Neuronal stem cell (in vitro differentiated cells): ENCODE data around the gene STPG2.

ENCODE experiments used
- DNase-seq: peaks from one replicate; pipeline ENCODE4 v3.0.0-alpha.2; 2013; ENCODE audit warnings: low spot score
- H2AFZ ChIP-seq: one replicate; pipeline ENCODE4 v1.6.1; 2013; ENCODE audit warnings: mild to moderate bottlenecking, low read length, inconsistent platforms
- H2AK5ac ChIP-seq: 2 replicates; pipeline ENCODE4 v1.6.1; 2013; ENCODE audit warnings: low read depth, mild to moderate bottlenecking, inconsistent platforms, low read length, moderate library complexity, mixed read lengths
- H2BK120ac ChIP-seq: 2 replicates; pipeline ENCODE4 v1.6.1; 2013; ENCODE audit warnings: low read depth, mild to moderate bottlenecking, inconsistent platforms, low read length, moderate library complexity, mixed read lengths
- H2BK12ac ChIP-seq: one replicate; pipeline ENCODE4 v1.6.1; 2013; ENCODE audit warnings: low read length, inconsistent platforms
- H2BK15ac ChIP-seq: 2 replicates; pipeline ENCODE4 v1.6.1; 2013; ENCODE audit warnings: mild to moderate bottlenecking, low read length, inconsistent platforms, mixed read lengths
- H2BK5ac ChIP-seq: one replicate; pipeline ENCODE4 v1.6.1; 2013; ENCODE audit warnings: inconsistent platforms, mild to moderate bottlenecking, low read length, moderate library complexity
- H3K14ac ChIP-seq: one replicate; pipeline ENCODE4 v1.6.1; 2013; ENCODE audit warnings: low read length, inconsistent platforms
- H3K18ac ChIP-seq: 2 replicates; pipeline ENCODE4 v1.6.1; 2013; ENCODE audit warnings: low read length, inconsistent platforms
- H3K23ac ChIP-seq: 2 replicates; pipeline ENCODE4 v1.6.1; 2013; ENCODE audit warnings: low read depth, mild to moderate bottlenecking, mixed read lengths, low read length, inconsistent platforms; ENCODE audit not compliant: poor library complexity
- H3K27ac ChIP-seq: replicated peaks from 3 replicates; pipeline ENCODE4 v1.5.1; 2013; ENCODE audit warnings: low read length, inconsistent platforms
- H3K27me3 ChIP-seq, 3 experiments: 2 replicates each; pipeline ENCODE4 v1.6.1; 2013; ENCODE audit warnings: low read length in 3 of 3, mild to moderate bottlenecking in 2 of 3, inconsistent platforms in 1 of 3, low read depth in 1 of 3, mixed read lengths in 1 of 3, moderate library complexity in 1 of 3; ENCODE audit not compliant: control insufficient read depth in 3 of 3, insufficient read depth in 3 of 3
- H3K36me3 ChIP-seq, 2 donors: replicated peaks in 1 of 2; 2 replicates each; pipeline ENCODE4 v1.6.1; 2013; ENCODE audit warnings: low read length in 2 of 2; ENCODE audit not compliant: control insufficient read depth in 2 of 2, insufficient read depth in 2 of 2
- H3K4ac ChIP-seq: 2 replicates; pipeline ENCODE4 v1.6.1; 2013; ENCODE audit warnings: inconsistent platforms, mild to moderate bottlenecking, low read length, moderate library complexity
- H3K4me1 ChIP-seq, 2 donors: 1 replicate in 1 of 2; 2 replicates in 1 of 2; pipeline ENCODE4 v1.6.1; 2013; ENCODE audit warnings: low read length in 2 of 2, low read depth in 1 of 2; ENCODE audit not compliant: control insufficient read depth in 2 of 2, insufficient read depth in 1 of 2
- H3K4me2 ChIP-seq: one replicate; pipeline ENCODE4 v1.6.1; 2013; ENCODE audit warnings: mild to moderate bottlenecking, low read length, inconsistent platforms; ENCODE audit not compliant: insufficient read depth, poor library complexity, severe bottlenecking
- H3K4me3 ChIP-seq, 2 donors: 2 replicates each; pipeline ENCODE4 v1.5.1; 2013; ENCODE audit warnings: low read length in 2 of 2, mild to moderate bottlenecking in 2 of 2, inconsistent platforms in 1 of 2, moderate library complexity in 1 of 2
- H3K79me1 ChIP-seq: one replicate; pipeline ENCODE4 v1.6.1; 2013; ENCODE audit warnings: low read depth, mild to moderate bottlenecking, inconsistent platforms, low read length, moderate library complexity
- H3K9ac ChIP-seq: one replicate; pipeline ENCODE4 v1.6.1; 2013; ENCODE audit warnings: mild to moderate bottlenecking, low read depth, low read length, inconsistent platforms; ENCODE audit not compliant: poor library complexity
- H3K9me3 ChIP-seq, 2 donors: replicated peaks in 1 of 2; 2 replicates each; pipeline versions ENCODE3 to v1.6.1; 2013; ENCODE audit warnings: low read length in 2 of 2, mild to moderate bottlenecking in 2 of 2, inconsistent platforms in 1 of 2, low read depth in 1 of 2, mixed read lengths in 1 of 2, moderate library complexity in 1 of 2; ENCODE audit not compliant: control insufficient read depth in 2 of 2, insufficient read depth in 1 of 2
- H4K8ac ChIP-seq: one replicate; pipeline ENCODE4 v1.6.1; 2013; ENCODE audit warnings: low read depth, mild to moderate bottlenecking, inconsistent platforms, low read length, moderate library complexity
- H4K91ac ChIP-seq: one replicate; pipeline ENCODE4 v1.6.1; 2013; ENCODE audit warnings: low read length, low read depth, mild to moderate bottlenecking, inconsistent platforms; ENCODE audit not compliant: poor library complexity
- WGBS, 2 donors: extraction: QIAGEN DNeasy Blood & Tissue Kit; methylation state at CpG; one replicate each; pipeline ENCODE4 v1.1.7; 2013; ENCODE audit warnings: missing lambda C conversion rate in 2 of 2, mixed read lengths in 1 of 2; ENCODE audit not compliant: insufficient read length in 2 of 2, insufficient replicate concordance in 1 of 2; ENCODE audit errors: extremely low coverage in 2 of 2; 5-methylcytosine and 5-hydroxymethylcytosine counted together

Gene STPG2

GRCh38 chr4:97953171-97953941 lies 189.9 kb downstream of the STPG2 start:
- H3K14ac ChIP-seq = no peak overlapping the region
- H2BK12ac ChIP-seq = no peak overlapping the region
- no peak overlapping the region for H2AFZ ChIP-seq
- H3K9me3 ChIP-seq = no peaks in the 10 kb centered on the region
- no peaks in the 10 kb centered on the region for H3K4me1 ChIP-seq
- no peak overlapping the region for H2BK5ac ChIP-seq
- no peak for DNase-seq
- H3K9ac ChIP-seq = no peak overlapping the region
- WGBS, 2 donors = no CpG with 5 or more reads among the region's 2 CpGs
- no peaks in the 10 kb centered on the region for H3K36me3 ChIP-seq
- H3K4me2 ChIP-seq = no peak overlapping the region
- H4K91ac ChIP-seq = no peak overlapping the region
- H3K79me1 ChIP-seq = no peaks in the 10 kb centered on the region
- H3K27ac ChIP-seq = no peak overlapping the region
- H3K27me3 ChIP-seq = no peaks in the 10 kb centered on the region
- H2BK15ac ChIP-seq = no peak overlapping the region
- no peak overlapping the region for H3K23ac ChIP-seq
- H3K4ac ChIP-seq = no peak overlapping the region
- H2BK120ac ChIP-seq = no peak overlapping the region
- H2AK5ac ChIP-seq = no peak overlapping the region
- H4K8ac ChIP-seq = no peak overlapping the region
- H3K18ac ChIP-seq = no peak overlapping the region
- no peak overlapping the region for H3K4me3 ChIP-seq

DNA sequence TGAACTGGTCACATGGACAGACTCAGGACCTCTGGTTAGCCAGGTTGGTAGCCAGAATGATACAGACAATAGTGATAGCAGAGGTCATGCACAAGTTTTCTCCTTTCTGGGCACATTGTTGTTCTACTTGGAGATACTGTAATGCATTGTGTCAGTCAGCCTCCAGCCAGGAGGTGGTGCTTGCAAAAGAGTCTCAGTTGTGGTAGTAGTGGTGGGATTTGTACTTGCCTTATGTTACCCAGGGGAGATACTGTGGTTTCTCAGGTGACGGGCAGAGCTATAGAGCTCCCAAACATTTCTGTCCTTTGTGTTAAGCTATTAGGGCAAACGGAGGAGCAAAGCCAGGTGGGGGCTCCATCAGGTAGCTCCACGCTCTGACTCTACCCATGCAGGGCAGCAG lies 190.5 kb downstream of the STPG2 start:
- Histone ChIP-seq H3K4ac (no peak overlapping the region), H3K4me1 (no peaks in the 10 kb centered on the region), H2BK120ac (no peak overlapping the region), H4K91ac (no peak overlapping the region), H3K18ac (no peak overlapping the region), H2BK5ac (no peak overlapping the region), H3K14ac (no peak overlapping the region), H4K8ac (no peak overlapping the region), H2BK12ac (no peak overlapping the region), H3K36me3 (no peaks in the 10 kb centered on the region), H3K79me1 (no peaks in the 10 kb centered on the region), H3K9me3 (no peaks in the 10 kb centered on the region), H3K9ac (no peak overlapping the region), H2AK5ac (no peak overlapping the region), H3K27ac (no peak overlapping the region), H3K23ac (no peak overlapping the region), H2AFZ (no peak overlapping the region), H3K4me3 (no peak overlapping the region), H3K4me2 (no peak overlapping the region), H2BK15ac (no peak overlapping the region), H3K27me3 (no peaks in the 10 kb centered on the region)
- no CpG with 5 or more reads among the region's 3 CpGs for WGBS, 2 donors
- DNase-seq = no peak

DNA sequence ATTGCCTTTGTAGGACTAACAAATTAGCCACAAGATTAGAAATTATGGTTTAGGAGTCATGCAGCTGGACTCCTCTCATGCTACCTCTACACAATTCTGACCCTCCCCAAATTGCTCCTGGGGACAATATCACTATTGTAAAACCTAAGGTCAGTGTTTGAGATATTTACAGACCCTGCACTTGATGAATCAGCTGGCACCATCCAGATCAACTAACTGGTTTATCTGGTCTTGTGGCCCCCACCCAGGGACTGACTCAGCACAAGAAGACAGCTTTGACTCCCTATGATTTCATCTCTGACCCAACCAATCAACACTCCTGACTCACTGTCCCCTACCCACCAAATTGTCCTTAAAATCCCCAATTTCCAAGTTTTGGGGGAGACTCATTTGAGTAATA lies 192.4 kb downstream of the STPG2 start:
- H3K4me2 ChIP-seq = no peak overlapping the region
- H3K14ac ChIP-seq = no peak overlapping the region
- H3K79me1 ChIP-seq = no peaks in the 10 kb centered on the region
- no peak overlapping the region for H3K4ac ChIP-seq
- DNase-seq = no peak
- H3K4me3 ChIP-seq = no peak overlapping the region
- no peak overlapping the region for H3K23ac ChIP-seq
- H3K36me3 ChIP-seq = no peaks in the 10 kb centered on the region
- no peak overlapping the region for H2AK5ac ChIP-seq
- no peaks in the 10 kb centered on the region for H3K27me3 ChIP-seq
- H3K27ac ChIP-seq = no peak overlapping the region
- H3K9me3 ChIP-seq = no peaks in the 10 kb centered on the region
- no peak overlapping the region for H2BK5ac ChIP-seq
- H2AFZ ChIP-seq = no peak overlapping the region
- no peak overlapping the region for H3K18ac ChIP-seq
- no peak overlapping the region for H2BK12ac ChIP-seq
- no peak overlapping the region for H2BK120ac ChIP-seq
- H3K9ac ChIP-seq = no peak overlapping the region
- H4K91ac ChIP-seq = no peak overlapping the region
- H3K4me1 ChIP-seq = no peaks in the 10 kb centered on the region
- no peak overlapping the region for H4K8ac ChIP-seq
- H2BK15ac ChIP-seq = no peak overlapping the region

DNA sequence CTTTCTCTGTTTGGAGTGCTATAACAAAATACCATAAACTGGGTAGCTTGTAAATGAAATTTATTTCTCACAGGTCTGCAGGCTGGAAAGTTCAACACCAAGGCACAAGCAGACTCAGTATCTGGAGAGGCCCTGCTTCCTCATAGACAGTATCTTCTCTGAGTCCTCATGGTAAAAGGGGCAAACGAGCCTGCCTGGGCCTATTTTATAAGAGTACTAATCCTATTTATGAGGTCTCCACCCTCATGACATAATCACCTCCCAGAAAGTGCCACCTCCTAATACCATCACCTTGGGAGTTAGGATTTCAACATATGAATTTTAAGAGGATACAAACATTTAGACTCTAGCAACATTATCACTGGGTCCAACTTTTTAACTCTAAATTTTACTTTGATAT lies 200.3 kb downstream of the STPG2 start:
- no CpG with 5 or more reads among the region's 1 CpG for WGBS, 2 donors
- H3K79me1 ChIP-seq = no peaks in the 10 kb centered on the region
- no peak overlapping the region for H3K27ac ChIP-seq
- H3K36me3 ChIP-seq = no peaks in the 10 kb centered on the region
- no peaks in the 10 kb centered on the region for H3K4me1 ChIP-seq
- no peak overlapping the region for H3K14ac ChIP-seq
- H2BK12ac ChIP-seq = no peak overlapping the region
- no peak overlapping the region for H2AK5ac ChIP-seq
- H3K4me3 ChIP-seq = no peak overlapping the region
- H2BK15ac ChIP-seq = no peak overlapping the region
- H4K8ac ChIP-seq = no peak overlapping the region
- H3K27me3 ChIP-seq = no peaks in the 10 kb centered on the region
- no peak overlapping the region for H3K4me2 ChIP-seq
- H4K91ac ChIP-seq = no peak overlapping the region
- no peak overlapping the region for H3K9ac ChIP-seq
- no peak overlapping the region for H2BK120ac ChIP-seq
- H2AFZ ChIP-seq = no peak overlapping the region
- no peak overlapping the region for H3K4ac ChIP-seq
- DNase-seq = no peak
- H3K23ac ChIP-seq = no peak overlapping the region
- H3K18ac ChIP-seq = no peak overlapping the region
- H3K9me3 ChIP-seq = peaks cover 3 to 4% of the 10 kb centered on the region in 2 donors
- H2BK5ac ChIP-seq = no peak overlapping the region
